HG02970 (cell line): ENCODE results near the gene FOXJ1.
A peak's percentile ranks its signal among the peaks of the same experiment; 100 is the strongest.

ENCODE experiments used
- ATAC-seq: cut with Tn5 transposase; IDR thresholded peaks from one replicate; pipeline ENCODE4 v1.9.1; 2021; ENCODE audit warnings: mild to moderate bottlenecking, moderate library complexity, moderate number of reproducible peaks; ENCODE audit not compliant: unreplicated experiment, low FRiP score

The FOXJ1 gene

DNA sequence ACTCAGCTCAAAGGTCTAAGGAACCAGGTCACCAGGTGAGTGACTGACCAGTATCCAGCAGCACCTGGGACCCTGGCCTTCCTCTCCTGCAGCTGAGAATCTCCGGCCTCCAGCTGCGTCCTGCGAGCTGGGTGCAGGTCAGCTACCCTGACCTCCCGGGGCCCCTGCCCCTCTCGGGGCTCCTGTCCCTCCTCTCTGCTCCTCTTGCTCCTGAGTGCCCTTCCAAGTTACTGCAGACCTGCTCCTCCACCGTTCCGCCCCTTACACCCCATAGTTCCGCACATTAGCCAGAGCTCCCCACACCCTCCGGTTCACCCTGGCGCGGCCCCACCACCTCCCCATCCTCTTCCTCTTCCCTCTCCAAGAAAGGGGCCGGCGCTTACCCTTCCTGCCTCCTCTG lies 10.6 kb downstream of the FOXJ1 start:
- ATAC-seq, result no peak

DNA sequence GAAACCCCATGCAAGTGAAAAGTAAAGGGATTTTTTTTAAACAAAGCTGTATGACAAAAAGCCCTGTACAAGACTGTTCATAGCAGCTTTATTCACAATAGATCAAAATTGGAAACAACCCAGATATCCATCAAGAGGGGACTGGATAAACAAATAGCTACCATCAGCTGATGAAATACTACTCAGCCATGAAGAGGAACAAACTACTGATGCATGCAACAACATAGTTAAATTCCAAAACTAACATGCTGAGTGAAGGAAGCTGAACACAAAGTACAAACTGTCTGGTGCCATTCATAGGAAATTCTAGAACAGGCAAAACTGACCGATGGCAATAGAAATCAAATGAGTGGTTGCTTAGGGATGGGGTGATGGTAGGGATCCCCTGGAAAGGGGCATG lies 15.1 kb downstream of the FOXJ1 start:
- no peak for ATAC-seq

DNA sequence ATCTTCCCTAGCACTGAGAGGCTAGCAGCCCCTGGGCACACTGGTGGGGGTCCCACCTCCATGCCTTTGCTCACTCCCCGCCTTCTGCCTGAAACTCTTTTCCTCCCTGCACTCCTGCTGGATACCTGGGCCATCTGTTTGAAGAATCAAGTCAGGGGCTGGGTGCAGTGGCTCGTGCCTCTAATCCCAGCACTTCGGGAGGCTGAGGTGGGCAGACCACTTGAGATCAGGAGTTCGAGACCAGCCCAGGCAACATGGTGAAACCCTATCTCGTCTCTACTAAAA lies 15.7 kb downstream of the FOXJ1 start:
- ATAC-seq, result no peak

DNA sequence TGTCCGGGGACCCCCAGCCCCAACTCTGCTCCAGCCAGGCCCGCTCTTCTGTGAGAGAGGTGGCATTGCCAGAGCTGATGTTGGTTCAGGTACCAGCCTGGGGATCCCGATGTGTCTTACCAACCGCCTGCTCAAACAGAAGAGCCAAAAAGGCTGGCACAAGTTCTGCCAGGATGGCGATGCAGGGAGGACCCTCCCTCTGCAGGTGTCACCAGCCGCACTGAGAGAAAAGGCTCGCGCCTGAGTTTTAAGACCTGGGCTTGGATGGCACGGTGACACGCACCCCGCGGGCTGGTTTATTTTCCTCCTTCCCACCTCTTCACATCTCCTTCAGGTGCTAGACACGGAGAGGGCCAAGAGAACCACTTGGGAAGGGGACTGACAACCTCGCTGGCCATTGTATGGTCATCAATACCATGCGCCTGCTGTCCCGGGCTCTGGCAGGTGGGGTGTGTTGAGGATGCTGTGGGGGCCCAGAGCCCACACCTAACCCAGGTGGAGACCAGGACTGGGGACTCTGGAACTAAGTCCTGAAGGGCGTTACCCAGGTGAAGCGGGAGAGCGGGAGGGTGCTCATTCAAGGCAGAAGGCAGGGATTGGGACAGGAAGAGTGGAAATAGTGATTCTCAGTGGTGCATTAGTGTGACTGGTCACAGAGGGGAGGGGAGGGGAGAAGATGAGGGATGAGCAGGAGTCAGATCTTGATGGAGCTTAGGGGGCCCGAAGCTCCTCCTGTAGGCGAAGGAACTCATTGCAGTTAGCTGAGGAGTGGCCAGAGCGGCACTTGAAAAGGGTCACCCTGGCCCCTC lies 16.3 kb downstream of the FOXJ1 start:
- no peak for ATAC-seq

DNA sequence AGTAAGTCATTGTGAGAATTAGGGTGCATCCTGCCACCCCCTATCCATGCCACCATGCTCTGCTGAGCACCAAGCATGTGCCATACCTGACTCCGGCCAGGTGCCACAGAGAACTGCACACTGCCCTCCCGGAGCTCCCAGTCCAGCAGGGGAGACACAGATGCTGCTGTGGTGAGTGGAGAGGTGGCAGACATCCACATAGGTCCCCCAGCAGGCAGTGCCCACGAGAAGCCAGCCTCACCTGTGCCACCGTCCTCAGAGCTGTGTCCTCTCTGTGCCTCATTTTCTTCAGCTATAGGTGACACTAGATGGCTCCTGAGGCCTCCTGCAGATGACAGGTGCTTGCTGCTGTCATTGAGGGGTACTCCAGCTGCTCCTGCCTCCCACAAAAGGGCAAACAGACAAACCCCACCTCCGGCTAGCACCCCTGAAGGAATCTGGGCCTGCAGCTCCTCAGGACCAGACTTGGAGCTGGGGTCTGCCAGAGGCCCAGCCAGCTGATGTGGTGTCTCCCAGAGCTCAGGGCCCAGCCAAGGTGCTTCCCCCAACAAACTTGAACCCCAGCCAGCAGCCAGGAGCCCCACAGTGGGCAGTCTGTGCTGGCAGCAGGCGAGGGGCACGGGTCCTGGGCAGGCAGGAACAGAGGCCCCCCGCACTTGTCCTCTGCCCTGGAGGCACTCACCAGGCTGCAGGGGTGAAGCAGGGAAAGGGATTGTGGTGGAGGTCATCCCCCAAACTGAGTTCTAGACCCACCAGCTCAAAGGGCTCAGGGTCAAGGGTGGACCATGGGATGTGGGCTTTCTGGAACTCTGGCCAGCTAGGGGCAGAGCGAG lies 17.1 kb downstream of the FOXJ1 start:
- no peak for ATAC-seq

DNA sequence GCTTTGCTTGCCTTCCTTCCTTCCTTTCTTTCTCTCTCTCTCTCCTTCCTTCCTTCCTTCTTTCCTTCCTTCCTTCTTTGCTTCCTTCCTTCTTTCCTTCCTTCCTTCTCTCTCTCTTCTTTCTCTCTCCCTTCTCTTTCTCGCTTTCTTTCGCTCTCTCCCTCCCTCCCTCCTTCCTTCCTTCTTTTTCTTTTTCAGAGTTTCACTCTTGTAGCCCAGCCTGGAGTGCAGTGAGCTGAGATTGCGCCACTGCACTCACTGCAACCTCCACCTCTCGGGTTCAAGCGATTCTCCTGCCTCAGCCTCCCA lies 17.9 kb downstream of the FOXJ1 start:
- ATAC-seq, result no peak

DNA sequence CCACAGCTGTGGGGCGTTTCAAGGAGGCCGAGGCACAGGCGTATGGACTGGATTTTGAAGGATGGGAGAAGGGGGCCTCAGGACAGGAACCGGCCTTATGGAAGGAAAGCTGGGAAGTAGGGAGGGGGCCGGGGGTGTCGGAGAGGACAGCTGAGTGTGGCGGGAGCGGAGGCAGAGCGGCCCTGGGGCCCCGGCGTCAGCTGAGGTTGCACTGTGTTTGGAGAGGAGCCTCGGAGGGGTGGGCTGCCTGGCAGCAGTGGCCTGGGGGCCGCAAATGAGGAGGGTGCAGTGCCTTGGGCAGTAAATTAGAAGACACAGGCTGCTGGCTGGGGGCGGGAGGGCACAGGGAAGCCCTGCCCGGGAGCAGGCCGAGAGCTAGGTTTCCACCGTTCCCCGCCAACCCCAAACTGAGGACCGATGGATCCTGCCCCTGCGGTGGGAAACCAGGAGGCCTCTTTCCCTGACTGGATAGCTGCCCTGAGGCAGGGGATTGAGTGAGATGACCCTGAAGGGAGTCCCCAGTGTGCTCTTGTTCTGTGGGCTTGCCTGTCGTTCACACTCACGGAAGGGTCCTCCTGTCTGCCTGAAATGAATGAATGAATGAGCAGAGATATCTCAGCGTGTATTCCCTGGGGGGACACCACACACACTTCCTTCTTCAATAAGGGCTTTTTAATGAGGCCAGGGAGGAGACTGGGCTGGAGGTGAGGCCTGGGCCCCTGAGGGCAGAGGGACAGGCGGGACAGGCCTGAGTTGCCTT lies 18.4 kb downstream of the FOXJ1 start:
- no peak for ATAC-seq

DNA sequence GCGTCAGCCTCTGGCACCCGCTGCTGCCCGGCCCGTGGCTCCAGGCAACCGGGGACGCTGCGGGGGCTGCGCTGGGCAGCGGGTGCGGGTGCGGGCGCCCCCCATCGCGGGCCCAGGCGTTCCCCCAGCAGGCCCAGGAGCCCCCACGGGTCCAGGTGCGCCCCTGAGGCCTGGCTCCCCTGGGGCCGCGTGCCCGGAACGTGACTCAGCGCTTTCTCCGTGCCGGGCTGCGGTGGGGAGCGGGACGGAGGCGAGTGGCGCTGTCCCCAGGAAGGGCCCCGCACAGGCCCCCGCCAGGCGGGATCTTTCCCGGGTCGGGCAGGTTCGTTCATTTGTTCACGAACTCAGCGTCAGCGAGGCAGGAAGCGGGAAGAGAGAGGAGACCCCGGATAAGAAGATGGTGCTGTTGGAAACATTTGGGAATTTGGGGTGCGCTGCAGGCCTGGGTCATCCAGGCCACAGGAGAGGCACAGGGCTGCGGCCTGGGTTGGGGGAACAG lies 19.1 kb downstream of the FOXJ1 start:
- no peak for ATAC-seq

DNA sequence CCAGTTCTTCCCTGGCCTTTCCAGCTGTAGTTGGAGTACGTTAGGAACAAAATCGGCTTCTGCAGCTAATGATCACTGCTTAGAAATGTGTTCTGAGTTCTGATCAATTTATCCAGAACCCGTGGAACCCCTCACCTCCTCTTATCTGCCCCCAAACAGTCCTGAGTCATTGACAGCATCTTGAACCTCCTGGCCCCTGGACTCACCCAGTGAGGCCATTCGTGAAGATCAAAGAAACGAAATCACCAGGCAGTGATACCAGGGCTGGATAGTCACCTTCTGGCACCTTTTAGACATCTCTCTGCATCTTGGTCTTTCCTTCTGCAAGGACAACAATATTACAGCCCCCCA lies 20.4 kb downstream of the FOXJ1 start:
- ATAC-seq, result no peak

DNA sequence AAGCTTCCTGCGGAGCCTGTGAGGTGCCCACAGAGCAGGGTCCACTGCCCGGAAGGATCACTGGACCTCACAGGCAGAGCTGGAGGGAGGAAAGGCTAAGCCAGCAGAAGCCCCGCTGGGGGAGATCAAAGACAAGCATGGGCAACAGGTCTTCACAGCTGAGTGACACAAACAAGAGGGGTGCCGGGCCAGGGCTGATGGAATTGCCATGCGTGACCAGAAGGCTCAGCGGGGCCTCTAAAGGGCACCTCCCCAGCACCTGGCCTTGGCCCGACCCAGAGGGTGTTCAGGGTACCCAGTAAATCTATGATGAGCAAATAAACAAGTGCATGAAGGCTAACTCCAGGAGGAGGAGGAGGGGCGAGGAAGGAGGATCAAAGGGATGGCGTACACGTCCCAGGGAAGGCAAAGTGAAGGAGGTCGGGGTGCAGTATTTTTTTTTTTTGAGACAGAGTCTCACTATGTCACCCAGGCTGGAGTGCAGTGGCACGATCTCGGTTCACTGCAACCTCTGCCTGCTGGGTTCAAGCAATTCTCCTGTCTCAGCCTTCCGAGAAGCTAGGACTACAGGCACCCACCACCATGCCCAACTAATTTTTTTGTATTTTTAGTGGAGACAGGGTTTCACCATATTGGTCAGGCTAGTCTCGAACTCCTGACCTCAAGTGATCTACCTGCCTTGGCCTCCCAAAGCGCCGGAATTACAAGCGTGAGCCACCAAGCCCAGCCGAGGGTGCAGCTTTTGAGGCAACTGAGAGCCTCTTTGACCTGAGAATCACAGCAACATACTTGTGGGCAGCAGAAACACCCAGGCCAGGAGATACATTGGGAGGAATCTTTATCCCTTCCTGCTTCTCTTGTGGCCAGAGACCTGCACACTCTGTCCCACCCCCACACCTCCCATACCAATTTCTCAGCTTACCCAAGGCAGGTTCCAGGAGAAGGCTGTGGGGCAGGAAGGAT lies 21.4 kb downstream of the FOXJ1 start:
- no peak for ATAC-seq

DNA sequence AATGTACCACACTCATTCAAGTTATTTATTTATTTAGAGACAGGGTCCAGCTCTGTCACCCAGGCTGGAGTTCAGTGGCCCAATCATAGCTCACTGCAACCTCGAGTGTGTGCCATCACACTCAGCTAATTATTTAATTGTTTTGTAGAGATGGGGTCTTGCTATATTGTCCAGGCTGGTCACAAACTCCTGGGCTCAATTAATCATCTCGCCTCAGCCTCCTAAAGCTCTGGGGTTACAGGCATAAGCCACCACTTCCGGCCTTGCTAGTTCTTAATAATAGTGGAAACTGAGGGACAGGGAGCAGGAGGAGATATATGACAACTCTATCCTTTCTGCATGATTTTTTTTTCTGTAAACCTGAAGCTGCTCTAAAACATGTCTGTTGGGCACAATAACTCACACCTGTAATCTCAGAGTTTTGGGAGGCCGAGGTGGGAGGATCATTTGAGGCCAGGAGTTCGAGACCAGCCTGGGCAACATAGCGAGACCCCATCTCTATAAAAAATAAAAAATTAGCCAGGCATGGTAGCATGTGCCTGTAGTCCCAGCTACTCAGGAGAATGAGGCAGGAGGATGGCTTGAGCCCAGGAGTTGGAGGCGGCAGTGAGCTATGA lies 25.8 kb downstream of the FOXJ1 start:
- ATAC-seq, result no peak

DNA sequence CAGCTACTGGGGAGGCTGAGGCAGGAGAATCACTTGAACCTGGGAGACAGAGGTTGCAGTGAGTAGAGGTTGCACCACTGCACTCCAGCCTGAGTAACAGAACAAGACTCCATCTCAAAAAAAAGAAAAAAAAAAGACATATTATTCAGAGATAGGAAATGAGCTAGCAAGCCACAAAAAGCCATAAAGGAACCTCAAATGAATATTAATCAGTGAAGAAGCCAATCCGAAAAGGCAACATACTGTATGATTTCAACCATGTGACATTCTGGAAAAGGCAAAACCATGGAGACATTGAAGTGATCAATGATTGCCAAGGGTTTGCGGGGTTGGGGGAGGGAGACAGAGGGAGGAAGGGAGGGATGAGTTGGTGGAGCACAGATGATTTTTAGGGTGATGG lies 29.1 kb downstream of the FOXJ1 start:
- ATAC-seq, result no peak

DNA sequence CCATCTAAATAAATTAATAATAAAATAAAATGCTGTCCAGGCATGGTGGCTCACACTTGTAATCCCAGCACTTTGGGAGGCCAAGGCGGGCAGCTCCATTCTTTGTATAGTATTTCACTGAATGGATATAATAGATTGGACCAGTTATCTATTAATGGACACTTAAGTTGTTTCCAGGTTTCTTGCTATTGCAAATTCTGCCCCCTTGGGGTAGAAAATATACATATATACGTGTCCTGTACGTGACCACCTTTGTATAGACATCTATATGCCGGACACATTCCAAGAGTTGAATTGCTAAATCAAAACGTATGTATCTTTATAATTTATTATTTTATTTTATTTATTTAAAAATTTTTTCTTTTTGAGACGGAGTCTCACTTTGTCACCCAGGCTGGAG lies 33.5 kb downstream of the FOXJ1 start:
- no peak for ATAC-seq

DNA sequence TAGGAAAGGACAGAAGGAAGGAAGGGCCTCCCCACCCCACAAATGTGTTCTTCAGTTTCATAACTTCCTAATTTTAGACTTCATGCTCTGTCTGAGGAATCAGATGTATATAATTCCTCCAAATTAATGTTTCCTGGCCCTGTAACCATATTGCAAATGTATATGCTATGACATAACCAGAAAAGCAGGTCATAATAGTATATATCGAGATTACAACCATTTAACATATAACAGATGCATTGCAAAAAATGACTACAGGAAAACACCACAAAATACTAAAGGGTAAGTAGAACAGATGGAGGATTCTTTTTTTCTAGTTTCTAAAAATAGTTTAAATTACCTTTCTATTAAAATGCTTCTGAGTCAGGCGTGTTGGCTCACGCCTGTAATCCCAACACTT lies 34.3 kb downstream of the FOXJ1 start:
- ATAC-seq, result no peak

DNA sequence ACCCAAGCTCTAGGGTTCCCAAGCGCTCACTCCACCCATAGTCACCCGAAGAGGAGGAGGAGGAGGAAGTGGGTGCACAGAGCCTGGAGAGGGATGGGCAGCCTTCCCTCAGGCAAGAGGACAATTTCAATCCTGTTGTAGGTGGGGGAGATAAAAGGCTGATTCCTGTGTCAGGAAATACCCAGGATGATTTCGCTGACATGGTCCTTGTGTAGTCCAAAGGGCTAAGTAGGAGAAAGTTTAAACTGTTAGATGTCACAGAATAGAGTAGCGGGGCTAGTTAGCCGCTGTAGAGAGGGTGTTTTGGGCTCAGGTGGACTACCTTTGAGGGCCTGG lies 36.2 kb downstream of the FOXJ1 start:
- no peak for ATAC-seq

DNA sequence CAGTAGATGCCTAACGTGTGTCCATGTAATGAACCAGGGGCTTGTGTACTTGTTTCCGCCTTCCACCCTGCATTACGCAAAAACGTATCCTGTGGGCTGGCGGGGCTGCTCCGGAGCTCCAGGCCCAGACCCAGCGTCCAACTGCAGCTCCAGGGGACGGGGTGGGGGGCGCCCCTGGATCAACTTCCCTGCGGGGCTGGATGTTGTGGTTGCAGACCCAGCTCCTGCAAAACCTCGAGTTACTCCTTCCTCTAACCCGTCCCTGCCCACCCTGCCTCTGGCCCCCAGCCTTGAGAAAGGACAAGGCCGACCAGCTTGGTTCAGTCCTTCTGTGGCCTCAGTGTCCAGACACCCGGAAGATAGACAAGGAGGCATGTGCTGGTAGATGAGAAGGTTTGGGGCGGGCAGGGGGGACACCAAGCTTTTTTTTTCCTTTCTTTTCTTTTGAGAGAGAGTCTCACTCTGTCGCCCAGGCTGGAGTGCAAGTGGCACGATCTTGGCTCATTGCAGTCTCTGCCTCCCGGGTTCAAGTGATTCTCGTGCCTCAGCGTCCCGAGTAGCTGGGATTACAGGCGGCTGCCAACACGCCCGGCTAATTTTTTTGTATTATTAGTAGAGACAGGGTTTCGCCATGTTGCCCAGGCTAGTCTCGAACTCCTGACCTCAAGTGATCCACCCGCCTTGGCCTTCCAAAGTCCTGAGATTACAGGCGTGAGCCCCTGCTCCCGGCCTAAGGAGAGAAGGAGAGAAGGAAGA lies 36.7 kb downstream of the FOXJ1 start:
- ATAC-seq, result no peak

DNA sequence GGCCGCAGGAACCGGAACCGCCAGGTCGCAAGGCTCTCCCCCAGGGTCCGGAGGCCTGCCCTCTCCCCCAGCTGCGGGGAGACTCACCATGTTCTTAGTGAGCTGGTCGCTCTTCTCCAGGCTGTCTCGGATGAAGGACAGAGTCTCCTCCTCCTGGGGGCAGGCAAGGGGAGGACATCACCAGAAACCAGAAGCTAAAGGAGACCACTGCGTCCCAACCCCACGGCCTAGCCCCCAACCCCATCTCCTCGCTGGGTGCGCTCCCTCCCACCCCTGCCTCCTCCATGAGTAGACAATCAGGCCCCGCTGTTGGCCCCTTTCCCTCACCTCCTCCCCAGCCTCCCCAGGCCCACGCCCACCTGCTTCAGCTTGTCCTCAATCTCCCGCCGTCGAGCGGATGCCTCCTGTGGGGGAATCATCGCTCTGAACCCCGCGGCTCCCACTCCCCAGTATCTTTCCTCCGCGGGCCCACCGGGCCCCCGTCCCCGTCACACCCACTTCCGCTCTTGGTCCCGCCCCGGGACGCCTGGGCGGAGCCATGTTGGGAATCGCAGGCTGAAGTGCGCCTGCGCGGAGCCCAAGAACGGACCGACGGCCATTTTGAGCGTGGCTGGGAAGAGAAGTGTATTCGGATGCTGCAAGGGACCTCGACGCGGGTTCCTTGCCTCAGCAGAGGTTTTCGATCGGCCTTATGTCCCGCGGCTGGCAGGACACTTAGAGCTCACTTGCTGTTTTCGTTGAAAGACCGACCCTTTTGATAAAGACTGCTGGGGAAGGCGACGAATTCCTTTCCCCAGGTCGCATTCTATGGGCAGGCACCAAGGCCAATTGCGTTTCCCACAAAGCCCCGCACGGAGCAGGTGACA lies 37.5 kb downstream of the FOXJ1 start, which contains the start of gene EXOC7:
Gene EXOC7 (minus strand): TSS at position 514 of the 866 bp plus-strand sequence. CDS start 95 bp downstream, at position 419.
- ATAC-seq, result peak; percentile 87

DNA sequence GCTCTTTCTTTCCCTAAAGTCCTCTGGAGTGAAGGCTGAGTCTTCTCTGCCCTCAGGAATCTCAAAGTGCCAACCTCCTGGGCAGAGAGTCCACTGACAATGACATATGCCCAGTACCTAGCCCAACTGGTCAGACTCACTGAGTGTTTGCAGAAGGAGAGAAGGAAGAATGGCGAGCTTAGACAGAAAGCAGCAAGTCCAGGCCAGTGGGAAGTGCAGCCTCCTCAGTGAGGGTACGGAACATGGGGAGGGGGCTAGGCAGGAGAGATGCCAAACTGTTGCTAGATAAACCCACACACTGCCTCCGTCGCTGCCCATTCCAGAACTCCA lies 38.1 kb downstream of the FOXJ1 start:
- no peak for ATAC-seq
